ENCODE data around the gene SPNS2. TPM values are rescaled to one million over a fixed set of nuclear protein-coding genes. Genes with fewer than 3 reads are reported as not detected.

Gene SPNS2
- polyA plus RNA-seq, 1 donor from 2014 or later, result 39.7 TPM

- Histone ChIP-seq H3K9me2 (ENCODE audit: insufficient read depth, low read length) (no peaks in the 10 kb centered on the region), H2AFZ (ENCODE audit: low read depth, low read length) (no peak overlapping the region), H3K36me3 (ENCODE audit: insufficient read depth, low read length) (no peaks in the 10 kb centered on the region), H3K79me2 (replicated peaks; ENCODE audit: insufficient read depth, low read length) (no peaks in the 10 kb centered on the region), H3K4me2 (ENCODE audit: low read length) (no peak overlapping the region), H3F3A (ENCODE audit: insufficient read depth, low read length, poor library complexity, severe bottlenecking) (no peaks in the 10 kb centered on the region), H3K9me3 (ENCODE audit: low read length) (no peaks in the 10 kb centered on the region), H3K9ac (ENCODE audit: low read length) (no peak overlapping the region), H4K20me1 (ENCODE audit: insufficient read depth) (no peaks in the 10 kb centered on the region), H3K4me3 (ENCODE audit: low read length) (no peak overlapping the region), H3K27ac (ENCODE audit: low read length) (no peak overlapping the region), H3K27me3 (ENCODE audit: insufficient read depth, low read depth, low read length) (no peaks in the 10 kb centered on the region)
- TF ChIP-seq EP300 (conservative IDR thresholded peaks at IDR 0.05; ENCODE audit: poor library complexity, severe bottlenecking), result no peak
- TF ChIP-seq SMC3 (conservative IDR thresholded peaks at IDR 0.05; ENCODE audit: poor library complexity), result no peak
- no peak for TF ChIP-seq POLR2AphosphoS5 (IDR thresholded peaks at IDR 0.05)
Observed at GRCh38 chr17:4573669-4574068, 75.0 kb downstream of the SPNS2 start.

- no peak overlapping the region for H3K4me2 ChIP-seq (ENCODE audit: low read length)
- H3K27me3 ChIP-seq (ENCODE audit: insufficient read depth, low read depth, low read length), result no peaks in the 10 kb centered on the region
- H3K9me3 ChIP-seq (ENCODE audit: low read length), result no peaks in the 10 kb centered on the region
- no peaks in the 10 kb centered on the region for H3K9me2 ChIP-seq (ENCODE audit: insufficient read depth, low read length)
- no peak overlapping the region for H2AFZ ChIP-seq (ENCODE audit: low read depth, low read length)
- no peak overlapping the region for H3K9ac ChIP-seq (ENCODE audit: low read length)
- no peaks in the 10 kb centered on the region for H4K20me1 ChIP-seq (ENCODE audit: insufficient read depth)
- no peaks in the 10 kb centered on the region for H3F3A ChIP-seq (ENCODE audit: insufficient read depth, low read length, poor library complexity, severe bottlenecking)
- no peaks in the 10 kb centered on the region for H3K36me3 ChIP-seq (ENCODE audit: insufficient read depth, low read length)
- no peak overlapping the region for H3K4me3 ChIP-seq (ENCODE audit: low read length)
- H3K27ac ChIP-seq (ENCODE audit: low read length), result no peak overlapping the region
- TF ChIP-seq POLR2AphosphoS5 (IDR thresholded peaks at IDR 0.05) (no peak), REST (IDR thresholded peaks at IDR 0.05; ENCODE audit: borderline replicate concordance) (no peak), RAD21 (conservative IDR thresholded peaks at IDR 0.05) (no peak), EP300 (conservative IDR thresholded peaks at IDR 0.05; ENCODE audit: poor library complexity, severe bottlenecking) (no peak), CTCF (IDR thresholded peaks at IDR 0.05; ENCODE audit: poor library complexity, severe bottlenecking) (no peak), TAF1 (IDR thresholded peaks at IDR 0.05; ENCODE audit: low read depth) (no peak), SMC3 (conservative IDR thresholded peaks at IDR 0.05; ENCODE audit: poor library complexity) (no peak), EZH2 (IDR thresholded peaks at IDR 0.05; ENCODE audit: borderline replicate concordance, insufficient read depth, low read length, poor library complexity, severe bottlenecking) (no peak), MXI1 (conservative IDR thresholded peaks at IDR 0.05; ENCODE audit: poor library complexity, severe bottlenecking) (no peak)
- H3K79me2 ChIP-seq (replicated peaks; ENCODE audit: insufficient read depth, low read length), result no peaks in the 10 kb centered on the region
Observed at GRCh38 chr17:4574448-4575045, 75.9 kb downstream of the SPNS2 start.
